ENCODE data around the gene NDUFS7. TPM values are rescaled to one million over a fixed set of nuclear protein-coding genes. Genes with fewer than 3 reads are reported as not detected.

The NDUFS7 gene
- total RNA-seq, 1 donor from 2014 or later = 109 TPM

- Histone ChIP-seq H3K27me3 (ENCODE audit: control insufficient read depth, insufficient read depth, low read length) (no peaks in the 10 kb centered on the region), H3K36me3 (ENCODE audit: control insufficient read depth, insufficient read depth, low read length) (peaks cover 47% of the 10 kb centered on the region), H3K4me3 (ENCODE audit: low read depth, low read length) (no peak overlapping the region)
- DNase-seq (ENCODE audit: low read depth) (no peak), FAIRE-seq (no peak)
- no peak for TF ChIP-seq CTCF (IDR thresholded peaks at IDR 0.05; ENCODE audit: insufficient read depth, low read length, severe bottlenecking)
Observed at GRCh38 chr19:1421958-1422305, 38.2 kb downstream of the NDUFS7 start.

GRCh38 chr19:1422360-1422759 is 38.7 kb downstream of the NDUFS7 start:
- H3K4me3 ChIP-seq (ENCODE audit: low read depth, low read length) = no peak overlapping the region
- no peak for DNase-seq (ENCODE audit: low read depth)
- H3K36me3 ChIP-seq (ENCODE audit: control insufficient read depth, insufficient read depth, low read length) = peaks cover 48% of the 10 kb centered on the region
- FAIRE-seq = no peak
- no peaks in the 10 kb centered on the region for H3K27me3 ChIP-seq (ENCODE audit: control insufficient read depth, insufficient read depth, low read length)
- TF ChIP-seq CTCF (IDR thresholded peaks at IDR 0.05; ENCODE audit: insufficient read depth, low read length, severe bottlenecking) = no peak

DNA sequence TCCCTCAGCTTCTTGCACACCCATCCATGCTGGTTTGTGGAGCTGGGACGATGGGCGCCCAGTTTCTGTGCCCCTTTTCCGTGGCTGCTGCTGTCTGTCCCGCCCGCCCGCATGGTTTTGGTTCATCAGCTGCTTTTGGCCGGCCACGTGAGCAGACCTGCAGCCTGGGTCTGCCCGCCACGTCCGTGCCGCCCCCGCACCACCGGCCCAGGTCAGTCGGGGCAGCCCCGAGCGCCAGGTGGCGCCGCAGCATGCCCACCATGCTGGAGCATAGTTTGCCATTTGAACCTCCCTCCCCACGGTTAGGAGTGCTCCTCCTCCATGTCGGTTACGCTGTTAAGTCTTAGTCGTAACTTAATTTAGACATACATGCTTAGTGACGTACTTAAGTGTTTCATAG is 39.2 kb downstream of the NDUFS7 start:
- peaks cover 46% of the 10 kb centered on the region for H3K36me3 ChIP-seq (ENCODE audit: control insufficient read depth, insufficient read depth, low read length)
- no peak for DNase-seq (ENCODE audit: low read depth)
- H3K27me3 ChIP-seq (ENCODE audit: control insufficient read depth, insufficient read depth, low read length) = no peaks in the 10 kb centered on the region
- FAIRE-seq = no peak
- no peak for TF ChIP-seq CTCF (IDR thresholded peaks at IDR 0.05; ENCODE audit: insufficient read depth, low read length, severe bottlenecking)
- H3K4me3 ChIP-seq (ENCODE audit: low read depth, low read length) = no peak overlapping the region

DNA sequence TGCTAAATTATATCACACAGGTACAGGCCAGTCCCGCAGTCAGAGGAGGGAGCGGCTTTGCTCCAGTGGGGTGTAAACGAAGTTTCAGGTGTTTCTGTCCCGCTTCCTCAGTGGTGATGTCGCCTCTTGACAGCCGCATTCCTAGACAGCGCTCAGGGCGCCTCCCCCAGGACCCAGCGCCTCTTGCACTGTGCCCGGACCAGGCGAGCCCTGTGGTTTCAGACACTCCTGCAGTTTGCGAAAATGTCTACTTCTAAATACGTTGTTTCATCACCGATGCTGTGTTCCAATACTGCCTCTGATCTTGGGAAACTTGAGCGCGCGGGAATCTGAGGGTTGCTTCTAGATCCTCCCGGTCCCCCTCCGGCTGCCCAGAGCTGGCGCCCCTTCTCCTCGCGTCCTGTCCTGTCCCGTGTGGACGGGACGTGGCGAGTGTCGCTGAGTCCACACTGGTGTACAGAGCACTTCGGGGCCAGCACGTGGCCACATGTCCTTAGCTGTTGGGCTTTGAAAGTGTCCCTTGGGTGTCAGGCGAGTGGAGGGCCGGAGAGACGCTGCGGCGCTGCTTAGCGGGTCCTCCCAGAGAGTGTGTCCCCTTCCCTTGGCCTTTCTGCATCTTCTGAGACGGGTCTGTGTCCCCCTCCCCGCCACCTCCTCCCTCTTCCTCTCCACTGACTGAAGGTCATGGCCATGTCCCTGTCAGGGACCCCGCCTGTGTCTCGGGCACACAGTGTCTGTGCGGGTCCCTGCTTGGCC is 39.9 kb downstream of the NDUFS7 start:
- Histone ChIP-seq H3K36me3 (ENCODE audit: control insufficient read depth, insufficient read depth, low read length) (peaks cover 46% of the 10 kb centered on the region), H3K27me3 (ENCODE audit: control insufficient read depth, insufficient read depth, low read length) (no peaks in the 10 kb centered on the region), H3K4me3 (ENCODE audit: low read depth, low read length) (no peak overlapping the region)
- TF ChIP-seq CTCF (IDR thresholded peaks at IDR 0.05; ENCODE audit: insufficient read depth, low read length, severe bottlenecking) = no peak
- FAIRE-seq (peak; percentile 28), DNase-seq (ENCODE audit: low read depth) (no peak)

- peaks cover 46% of the 10 kb centered on the region for H3K36me3 ChIP-seq (ENCODE audit: control insufficient read depth, insufficient read depth, low read length)
- H3K27me3 ChIP-seq (ENCODE audit: control insufficient read depth, insufficient read depth, low read length) = no peaks in the 10 kb centered on the region
- no peak for DNase-seq (ENCODE audit: low read depth)
- no peak for FAIRE-seq
- no peak for TF ChIP-seq CTCF (IDR thresholded peaks at IDR 0.05; ENCODE audit: insufficient read depth, low read length, severe bottlenecking)
- no peak overlapping the region for H3K4me3 ChIP-seq (ENCODE audit: low read depth, low read length)
Observed at GRCh38 chr19:1424192-1424955, 40.7 kb downstream of the NDUFS7 start.

All from bronchial epithelial cell (primary cell).